Loucy (cell line): ENCODE results near the gene SET.

Experiments
- EZH2phosphoT487 ChIP-seq: fragments of 200-600 bp; IDR thresholded peaks from 2 replicates; pipeline ENCODE4 v1.6.1; 2018; ENCODE audit warnings: antibody characterized with exemption, mild to moderate bottlenecking, moderate library complexity, borderline replicate concordance
- TF ChIP-seq, protein P1 (sequence below): fragments of 200-600 bp; sonication (generic); conservative IDR thresholded peaks from 2 replicates; pipeline ENCODE4 v1.5.1; 2014; ENCODE audit warnings: mild to moderate bottlenecking, antibody characterized with exemption, low read length

DNA sequence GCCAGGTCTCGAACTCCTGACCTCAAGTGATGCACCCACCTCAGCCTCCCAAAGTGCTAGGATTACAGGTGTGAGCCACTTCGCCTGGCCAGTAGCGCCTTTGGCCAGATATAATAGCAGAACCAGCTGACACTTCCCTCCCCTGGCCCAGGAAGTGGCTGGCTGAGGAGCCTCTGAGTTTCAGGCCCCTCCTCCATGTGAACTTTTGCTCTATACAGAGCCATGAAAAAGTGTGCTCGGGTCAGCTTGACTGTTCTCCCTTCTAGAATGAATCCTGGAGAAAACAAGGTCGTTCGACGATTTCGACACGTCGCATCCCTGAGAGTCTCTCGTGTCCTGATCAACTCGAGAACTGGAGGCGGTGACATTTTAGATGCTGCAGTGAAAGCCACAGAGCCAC, 43.6 kb downstream of the SET start:
- no peak for TF ChIP-seq EZH2phosphoT487
- TF ChIP-seq, protein P1, sequence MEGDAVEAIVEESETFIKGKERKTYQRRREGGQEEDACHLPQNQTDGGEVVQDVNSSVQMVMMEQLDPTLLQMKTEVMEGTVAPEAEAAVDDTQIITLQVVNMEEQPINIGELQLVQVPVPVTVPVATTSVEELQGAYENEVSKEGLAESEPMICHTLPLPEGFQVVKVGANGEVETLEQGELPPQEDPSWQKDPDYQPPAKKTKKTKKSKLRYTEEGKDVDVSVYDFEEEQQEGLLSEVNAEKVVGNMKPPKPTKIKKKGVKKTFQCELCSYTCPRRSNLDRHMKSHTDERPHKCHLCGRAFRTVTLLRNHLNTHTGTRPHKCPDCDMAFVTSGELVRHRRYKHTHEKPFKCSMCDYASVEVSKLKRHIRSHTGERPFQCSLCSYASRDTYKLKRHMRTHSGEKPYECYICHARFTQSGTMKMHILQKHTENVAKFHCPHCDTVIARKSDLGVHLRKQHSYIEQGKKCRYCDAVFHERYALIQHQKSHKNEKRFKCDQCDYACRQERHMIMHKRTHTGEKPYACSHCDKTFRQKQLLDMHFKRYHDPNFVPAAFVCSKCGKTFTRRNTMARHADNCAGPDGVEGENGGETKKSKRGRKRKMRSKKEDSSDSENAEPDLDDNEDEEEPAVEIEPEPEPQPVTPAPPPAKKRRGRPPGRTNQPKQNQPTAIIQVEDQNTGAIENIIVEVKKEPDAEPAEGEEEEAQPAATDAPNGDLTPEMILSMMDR = no peak
